GM21717 (cell line): ENCODE results near the gene TSC2.

ENCODE experiments used
- ATAC-seq: cut with Tn5 transposase; IDR thresholded peaks from one replicate; pipeline ENCODE4 v1.9.1; 2021; ENCODE audit warnings: mild to moderate bottlenecking, moderate library complexity; ENCODE audit not compliant: unreplicated experiment

The TSC2 gene

GRCh38 chr16:2042171-2042985 is 5.4 kb upstream of the TSC2 start:
- no peak for ATAC-seq

DNA sequence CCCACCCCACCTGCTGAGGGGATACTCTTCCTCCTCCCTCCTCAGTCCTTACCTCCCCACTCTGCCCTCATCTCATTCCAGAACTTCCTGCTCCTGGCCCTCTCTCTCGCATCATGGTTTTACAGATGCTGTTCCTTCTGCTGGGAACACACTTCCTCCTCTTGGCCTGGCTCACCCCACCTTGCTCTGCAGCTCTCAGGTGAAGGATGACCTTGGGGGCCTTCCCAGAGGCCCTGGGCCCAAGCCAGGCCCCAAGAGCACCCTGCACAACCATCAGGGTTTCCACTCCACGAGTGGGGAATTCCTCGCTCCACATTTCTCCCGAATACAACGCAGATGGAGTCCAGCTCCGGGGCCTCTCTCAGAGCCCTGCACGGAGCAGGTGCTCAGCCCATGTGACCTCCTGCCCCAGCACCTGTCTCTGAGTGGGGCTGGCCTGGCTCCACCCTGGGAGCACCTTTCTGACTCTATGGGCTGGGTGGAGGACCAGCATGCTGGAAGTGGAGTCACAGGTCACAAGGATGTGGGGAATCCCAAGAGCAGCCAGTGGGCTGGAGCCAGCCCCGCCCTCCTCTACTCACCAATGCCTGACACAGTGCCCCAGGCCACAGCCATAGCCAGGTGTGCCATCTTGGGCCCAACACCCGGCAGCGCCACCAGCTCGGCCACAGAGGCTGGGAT is 4.7 kb upstream of the TSC2 start:
- no peak for ATAC-seq

GRCh38 chr16:2043667-2044451 is 3.9 kb upstream of the TSC2 start:
- no peak for ATAC-seq

DNA sequence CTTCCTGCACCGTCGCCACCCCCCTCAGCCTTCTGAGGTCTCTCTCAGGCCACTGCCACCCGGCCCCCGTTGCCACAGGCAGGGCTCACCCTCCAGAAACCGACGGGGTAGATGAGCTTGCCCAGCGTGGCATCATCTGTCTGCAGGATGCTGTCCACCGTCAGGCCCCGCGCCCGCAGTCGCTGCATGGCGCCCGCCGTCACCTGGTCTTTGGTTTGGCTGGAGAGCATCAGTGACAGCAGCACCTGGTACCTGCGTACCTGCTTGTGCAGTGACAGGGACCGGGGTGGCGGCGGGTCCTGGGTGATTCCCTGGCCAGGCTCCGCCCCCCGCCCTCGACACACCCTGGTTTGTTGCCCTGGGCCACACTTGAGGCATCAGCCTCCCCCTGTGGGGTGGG is 3.2 kb upstream of the TSC2 start:
- ATAC-seq = no peak

- no peak for ATAC-seq
Observed at GRCh38 chr16:2045965-2046892, 1.6 kb upstream of the TSC2 start.

GRCh38 chr16:2046893-2047329 is 874 bp upstream of the TSC2 start:
- ATAC-seq = no peak

GRCh38 chr16:2048116-2048543 is 345 bp downstream of the TSC2 start:
- no peak for ATAC-seq

GRCh38 chr16:2053211-2053610 is 5.4 kb downstream of the TSC2 start:
- ATAC-seq = no peak

DNA sequence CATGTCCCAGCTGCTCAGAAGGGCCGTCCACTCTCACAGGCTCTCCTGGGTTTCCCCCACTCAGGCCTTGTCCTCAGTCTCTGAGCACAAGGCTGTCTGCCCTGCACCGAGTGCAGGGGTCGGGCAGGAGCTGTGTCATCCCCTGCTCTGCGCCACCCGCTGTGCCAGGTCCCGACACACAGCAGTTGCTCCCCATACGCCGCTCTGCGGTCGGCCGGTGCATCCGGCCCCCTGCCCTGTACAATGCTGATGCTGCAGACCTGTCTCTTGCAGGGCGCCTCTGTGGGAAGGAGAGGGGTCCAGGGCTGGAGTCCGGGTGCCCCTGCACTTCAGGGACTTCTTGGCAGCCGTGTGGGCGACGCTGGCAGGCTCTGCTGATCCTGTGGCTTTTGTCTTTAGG is 6.1 kb downstream of the TSC2 start:
- no peak for ATAC-seq

DNA sequence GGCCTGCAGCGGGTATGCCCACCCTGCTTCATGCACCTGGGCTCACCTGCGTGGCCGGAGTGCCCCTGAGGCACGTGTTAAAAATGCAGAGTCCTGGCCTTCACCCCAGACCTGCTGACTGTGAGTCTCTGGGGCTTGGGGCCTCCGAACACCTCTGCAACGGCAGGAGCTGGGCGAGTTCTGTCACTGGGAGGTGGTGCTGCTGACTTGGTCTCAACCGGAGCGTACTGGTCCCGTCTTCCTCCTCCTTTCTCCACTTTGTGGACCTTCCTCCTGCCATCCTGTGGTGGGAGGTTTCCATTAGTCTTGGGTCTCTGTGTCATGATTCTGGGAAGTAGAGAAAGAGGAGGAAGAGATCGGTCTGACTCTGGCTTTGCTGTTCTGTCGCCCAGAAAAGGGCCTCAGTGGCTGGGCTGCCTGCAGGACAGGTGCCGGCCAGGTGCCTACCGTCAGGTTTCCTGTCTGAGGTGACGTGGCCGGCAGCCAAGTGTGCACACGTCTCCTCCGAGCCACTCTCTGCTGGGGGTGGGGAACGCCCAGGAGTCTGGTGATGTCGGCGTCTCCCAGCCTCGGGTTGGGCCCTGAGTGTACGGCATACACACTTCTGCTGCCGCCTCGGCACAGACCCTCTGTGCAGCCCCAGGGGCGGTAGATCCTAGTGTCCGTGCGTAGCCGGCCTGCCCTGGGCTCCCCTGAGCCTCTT is 6.9 kb downstream of the TSC2 start:
- ATAC-seq = no peak

- no peak for ATAC-seq
Observed at GRCh38 chr16:2056077-2056476, 8.3 kb downstream of the TSC2 start.

DNA sequence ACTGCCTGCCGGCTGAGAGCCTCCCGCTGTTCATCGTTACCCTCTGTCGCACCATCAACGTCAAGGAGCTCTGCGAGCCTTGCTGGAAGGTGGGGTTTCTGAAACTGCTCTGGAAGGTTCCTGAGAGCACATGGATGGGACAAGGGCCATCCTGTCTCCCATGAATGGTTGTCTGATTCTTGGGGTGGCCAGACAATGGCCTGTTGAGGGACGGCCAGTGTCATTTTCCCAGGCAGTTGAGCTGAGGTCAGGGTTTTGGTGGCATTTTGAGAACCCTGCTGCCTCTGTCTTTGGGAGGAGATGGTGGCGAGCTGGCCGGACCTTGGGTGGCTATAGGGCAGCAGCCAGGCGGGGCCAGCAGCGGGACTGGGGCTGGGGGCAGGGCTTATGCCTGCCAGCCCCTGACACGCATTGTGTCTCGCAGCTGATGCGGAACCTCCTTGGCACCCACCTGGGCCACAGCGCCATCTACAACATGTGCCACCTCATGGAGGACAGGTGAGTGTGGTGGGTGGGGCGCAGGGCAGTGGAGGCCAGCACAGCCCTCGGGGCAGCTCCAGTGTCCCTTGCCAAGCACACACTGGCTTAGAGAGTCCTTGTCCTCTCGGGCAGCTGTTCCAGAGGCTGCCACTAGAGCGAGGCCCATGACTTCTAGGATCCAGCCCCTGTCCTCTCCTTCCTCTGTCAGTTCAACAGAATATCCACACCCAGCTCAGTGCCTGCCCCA is 9.1 kb downstream of the TSC2 start:
- ATAC-seq = no peak

GRCh38 chr16:2057438-2057837 is 9.7 kb downstream of the TSC2 start:
- no peak for ATAC-seq

DNA sequence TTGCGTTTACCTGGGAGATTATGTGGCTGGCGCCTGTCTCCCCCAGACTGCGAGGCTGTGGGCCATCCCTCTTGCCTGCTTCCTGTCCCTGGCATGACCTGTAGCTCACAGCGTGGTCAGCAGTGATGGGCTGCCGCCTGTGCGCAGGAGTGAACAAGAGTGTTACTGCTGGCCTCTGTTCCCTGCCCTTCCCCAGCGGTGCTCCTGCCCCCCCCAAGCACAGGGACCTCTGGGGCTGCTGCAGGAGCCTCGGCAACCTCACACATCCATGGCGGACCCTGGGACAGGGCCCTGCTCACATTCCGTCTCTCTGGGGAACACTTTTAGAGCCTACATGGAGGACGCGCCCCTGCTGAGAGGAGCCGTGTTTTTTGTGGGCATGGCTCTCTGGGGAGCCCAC is 10.6 kb downstream of the TSC2 start:
- no peak for ATAC-seq

DNA sequence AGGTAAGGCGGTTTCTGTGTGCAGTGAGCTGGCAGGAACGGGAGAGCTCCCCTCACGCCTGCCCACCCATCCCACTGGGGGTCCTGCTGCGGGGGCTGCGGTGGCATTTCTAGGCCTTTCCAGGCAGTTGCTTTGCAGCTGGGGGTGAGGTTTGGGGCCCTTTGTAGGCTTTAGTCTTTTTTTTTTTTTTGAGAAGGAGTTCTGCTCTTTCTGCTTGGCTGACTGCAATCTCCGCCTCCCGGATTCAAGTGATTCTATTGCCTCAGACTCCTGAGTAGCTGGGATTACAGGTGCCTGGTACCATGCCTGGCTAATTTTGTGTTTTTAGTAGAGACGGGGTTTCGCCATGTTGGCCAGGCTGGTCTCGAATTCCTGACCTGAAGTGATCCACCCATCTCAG is 11.1 kb downstream of the TSC2 start:
- ATAC-seq = no peak

GRCh38 chr16:2060346-2060745 is 12.6 kb downstream of the TSC2 start:
- ATAC-seq = no peak

- no peak for ATAC-seq
Observed at GRCh38 chr16:2061023-2061422, 13.2 kb downstream of the TSC2 start.

DNA sequence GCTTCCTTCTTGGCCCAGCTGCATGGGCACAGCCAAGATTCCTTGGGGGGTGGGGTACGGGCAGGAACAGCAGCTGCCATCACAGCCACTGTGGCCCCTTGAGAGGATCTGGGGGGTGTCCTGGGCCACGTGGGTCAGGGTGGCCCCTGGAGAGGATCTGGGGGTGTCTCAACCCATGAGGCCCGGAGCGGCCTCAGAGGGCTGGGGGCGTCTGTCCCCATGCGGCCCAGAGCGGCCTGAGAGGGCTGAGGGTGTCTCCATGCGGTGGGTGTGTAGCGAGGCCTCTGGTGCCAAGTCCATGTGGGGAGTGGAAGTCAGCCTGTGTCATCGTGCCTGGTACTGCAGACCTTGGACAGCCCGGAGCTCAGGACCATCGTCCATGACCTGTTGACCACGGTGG is 13.7 kb downstream of the TSC2 start:
- ATAC-seq = no peak

DNA sequence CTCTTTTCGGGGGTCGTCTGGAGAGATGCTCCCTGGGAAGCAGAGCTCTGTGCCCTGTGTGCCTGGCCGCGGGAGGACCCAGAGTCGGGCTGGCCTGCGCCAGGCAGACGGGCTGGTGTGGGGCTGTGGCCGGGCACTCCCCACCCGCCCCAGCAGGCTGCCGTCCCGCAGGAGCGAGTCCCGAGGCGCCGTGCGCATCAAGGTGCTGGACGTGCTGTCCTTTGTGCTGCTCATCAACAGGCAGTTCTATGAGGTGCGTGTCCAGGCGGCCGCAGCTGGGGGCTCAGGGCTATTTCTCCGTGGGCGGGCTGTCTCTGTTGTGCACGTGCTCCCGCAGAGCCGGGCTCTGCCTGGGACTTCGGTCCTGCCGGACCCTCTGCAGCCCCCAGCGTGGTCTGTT is 15.0 kb downstream of the TSC2 start:
- ATAC-seq = no peak
